NCI-H1092 treated with DMSO at 0.1 percent for 48 hours (cell line): ENCODE measurements around the gene ATG16L2.
"Not testable (repeated sequence)": the region's sequence is repeated elsewhere in the genome, so short reads cannot be mapped to it uniquely, and the experiment has no call there.

Experiments
- DNase-seq: peaks from one replicate; lab custom pipeline; 2025; lab: John Stamatoyannopoulos, UW

The ATG16L2 gene

DNA sequence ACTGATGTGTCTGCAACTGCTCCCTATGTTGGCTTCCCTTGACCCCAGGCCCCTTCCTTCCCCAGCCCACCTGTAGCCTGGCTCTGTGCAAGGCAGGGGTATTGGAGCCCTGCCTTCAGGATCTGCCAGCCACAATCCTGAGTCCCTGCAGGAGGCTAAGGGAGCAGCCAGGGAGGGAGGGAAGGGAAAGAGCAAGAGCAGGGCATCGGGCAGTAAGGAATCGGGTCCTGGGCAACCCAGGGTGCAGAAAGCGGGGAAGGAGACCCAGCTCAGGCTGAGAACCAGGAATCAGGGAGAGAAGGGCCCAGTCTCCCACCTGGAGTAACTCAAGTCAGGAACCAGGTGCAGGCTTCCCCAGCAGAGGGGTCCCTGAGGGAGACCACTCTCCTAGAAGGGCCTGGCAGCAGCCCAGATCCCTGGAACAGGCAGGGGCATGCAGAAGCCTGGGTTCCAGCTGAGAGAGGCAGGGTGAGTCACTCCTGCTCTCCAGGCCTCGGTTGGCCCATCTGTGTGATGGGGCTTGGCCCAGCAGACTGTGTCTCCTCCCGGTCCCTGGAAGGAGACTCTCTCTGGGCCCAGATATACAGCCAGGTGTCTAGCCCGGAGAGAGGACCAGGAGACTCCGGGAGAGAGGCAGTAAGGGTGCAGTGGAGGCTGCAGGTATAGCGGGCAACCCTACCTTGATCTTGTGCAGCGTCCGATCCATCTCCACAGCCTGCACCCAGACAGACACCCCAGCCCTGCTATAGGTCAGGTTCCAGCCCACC lies 33.7 kb upstream of the ATG16L2 start:
- no peak for DNase-seq

DNA sequence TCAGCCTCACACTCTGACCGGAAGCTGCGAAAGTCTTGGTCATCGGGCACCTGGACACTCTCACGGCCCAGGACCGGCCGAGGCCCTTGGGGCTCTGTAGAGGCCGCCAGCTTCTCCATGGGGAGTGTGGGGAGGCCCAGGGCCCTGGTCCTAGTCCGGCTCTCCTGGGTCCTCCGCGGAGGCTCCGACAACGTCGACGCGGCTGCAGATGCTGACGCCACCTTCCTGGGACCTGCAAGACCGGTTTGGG lies 33.2 kb upstream of the ATG16L2 start:
- no peak for DNase-seq

- DNase-seq, result peak; percentile 35
Measured at GRCh38 chr11:72781313-72782080, 32.7 kb upstream of the ATG16L2 start.

GRCh38 chr11:72782081-72782920 lies 31.9 kb upstream of the ATG16L2 start:
- peak; percentile 35 for DNase-seq

- no peak for DNase-seq
Measured at GRCh38 chr11:72783144-72783905, 30.9 kb upstream of the ATG16L2 start.

DNA sequence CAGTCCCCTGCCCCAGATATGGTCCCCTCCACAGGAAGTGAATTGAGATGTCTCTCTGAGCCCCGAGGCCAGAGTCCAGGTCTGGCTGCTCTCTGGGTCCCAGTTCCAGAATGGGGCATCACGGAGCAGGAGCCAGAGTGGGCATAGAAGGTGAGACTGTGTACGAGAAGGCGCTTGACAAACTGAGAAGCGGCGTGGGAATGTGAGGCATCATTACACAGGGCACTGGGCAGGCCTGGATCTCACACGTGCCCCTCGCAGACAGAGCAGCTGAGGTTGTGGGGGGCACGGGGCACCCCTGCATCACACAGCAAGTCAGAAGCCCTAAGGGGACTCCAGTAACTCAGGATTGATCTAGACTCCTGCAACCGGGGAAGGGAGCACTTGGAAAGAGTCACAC lies 29.5 kb upstream of the ATG16L2 start:
- DNase-seq, result no peak

GRCh38 chr11:72786305-72787215 lies 27.7 kb upstream of the ATG16L2 start:
- peak; percentile 13 for DNase-seq

GRCh38 chr11:72787216-72788104 lies 26.8 kb upstream of the ATG16L2 start:
- DNase-seq, result peak; percentile 36

- DNase-seq, result no peak
Measured at GRCh38 chr11:72788241-72788640, 26.0 kb upstream of the ATG16L2 start.

GRCh38 chr11:72789493-72790131 lies 24.6 kb upstream of the ATG16L2 start:
- no peak for DNase-seq

DNA sequence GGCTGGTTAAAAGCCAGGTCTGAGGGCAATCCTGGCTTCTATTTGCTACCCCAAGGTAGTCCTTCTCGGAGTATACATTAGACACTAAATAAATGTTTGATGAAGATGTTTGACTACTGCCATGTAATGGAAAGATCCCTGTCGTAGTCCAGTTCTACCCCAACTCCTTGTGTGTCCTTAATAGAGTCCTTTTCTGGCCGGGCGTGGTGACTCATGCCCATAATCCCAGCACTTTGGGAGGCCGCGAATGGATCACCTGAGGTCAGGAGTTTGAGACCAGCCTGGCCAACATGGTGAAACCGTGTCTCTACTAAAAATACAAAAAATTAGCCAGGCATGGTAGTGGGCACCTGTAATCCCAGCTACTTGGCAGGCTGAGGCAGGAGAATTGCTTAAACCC lies 23.0 kb upstream of the ATG16L2 start:
- not testable (repeated sequence) for DNase-seq

DNA sequence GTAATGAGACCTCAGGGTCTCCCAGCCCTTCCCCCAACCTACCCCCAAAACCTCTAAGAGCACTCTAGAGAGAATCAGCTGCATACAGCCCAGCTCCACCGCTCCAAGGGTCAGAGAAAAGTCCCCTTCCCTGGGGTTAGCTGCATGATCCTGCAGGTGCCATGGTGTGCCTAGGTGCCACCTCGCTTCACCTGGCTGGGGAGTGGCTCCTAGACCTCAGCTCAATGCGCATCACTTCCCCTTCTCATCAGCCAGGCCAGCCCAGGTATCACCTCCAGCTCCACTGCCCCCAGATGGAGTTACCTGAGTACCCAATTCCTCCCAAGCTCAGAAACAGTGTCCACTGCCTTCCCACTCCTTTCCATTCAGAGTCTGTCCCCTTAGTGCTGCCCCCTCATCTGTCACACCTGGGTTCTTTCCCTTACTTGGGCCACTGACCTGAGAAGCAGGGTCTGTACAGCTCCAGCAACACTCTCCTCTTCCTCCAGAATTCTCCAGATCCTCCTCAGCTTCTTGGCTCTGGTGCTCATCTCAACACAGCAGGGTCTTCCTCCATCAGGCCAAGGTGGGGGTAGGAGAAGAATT lies 21.7 kb upstream of the ATG16L2 start:
- DNase-seq, result no peak

DNA sequence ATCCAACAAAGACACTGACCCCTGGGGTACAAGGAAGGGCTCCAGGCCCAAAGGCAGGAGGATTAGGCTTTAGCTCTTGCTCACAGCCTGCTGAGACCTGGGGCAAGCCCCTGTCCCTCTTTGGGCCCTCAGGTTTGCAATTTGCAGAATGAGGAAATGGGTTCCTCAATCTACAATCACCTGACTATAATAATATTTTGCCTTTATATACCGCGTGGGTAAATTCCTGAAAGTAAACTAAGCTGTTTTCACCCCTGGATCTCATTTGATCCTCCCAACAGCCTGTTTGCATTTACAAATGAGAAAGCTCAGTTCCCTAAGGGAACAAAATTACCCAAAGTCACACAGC lies 21.2 kb upstream of the ATG16L2 start:
- no peak for DNase-seq

DNA sequence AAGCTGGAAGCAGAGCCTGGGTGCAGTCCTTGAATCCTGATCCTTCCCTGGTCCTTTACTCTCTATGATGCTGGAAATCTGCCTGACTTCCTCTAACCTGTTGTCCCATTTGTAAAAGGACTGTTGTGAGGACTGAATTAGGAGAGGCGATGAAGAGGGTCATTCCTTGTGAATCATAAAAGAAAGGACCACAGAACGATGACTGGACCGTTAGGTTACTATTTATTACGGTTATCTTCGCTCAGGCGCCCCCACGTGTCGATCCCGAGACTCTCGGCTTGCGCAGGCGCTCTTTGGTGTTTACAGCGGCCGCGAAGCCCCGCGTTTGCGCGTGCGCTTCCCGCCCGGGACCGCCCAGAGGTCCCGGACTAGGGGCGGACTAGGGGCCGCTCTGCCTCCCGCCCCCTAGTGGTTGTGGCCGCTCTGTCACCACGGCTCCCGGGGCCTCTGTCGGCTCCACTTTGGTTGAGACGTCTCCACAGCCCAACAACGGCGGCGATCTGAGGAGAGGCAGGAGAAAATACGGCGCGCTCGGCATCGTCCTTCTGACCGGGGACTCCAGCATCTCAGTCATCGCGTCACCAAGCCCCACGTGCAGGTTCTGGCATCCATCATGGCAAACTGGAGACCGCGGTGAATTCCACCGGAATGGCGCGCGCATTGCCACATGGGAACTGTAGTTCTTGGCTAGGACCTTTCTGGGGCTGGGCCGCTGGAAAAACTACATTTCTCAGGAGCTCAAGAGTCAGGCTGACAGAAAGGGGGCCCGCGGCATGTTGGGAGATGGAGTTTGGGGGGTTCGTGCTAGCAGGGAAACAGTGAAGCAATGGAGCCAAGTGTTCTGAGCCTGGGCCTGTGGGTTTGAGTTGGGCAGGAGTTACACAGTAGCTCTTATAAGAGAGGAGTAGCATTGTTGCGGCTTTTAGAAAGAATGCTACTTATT lies 20.5 kb upstream of the ATG16L2 start, which contains the start of gene STARD10:
TSS of gene STARD10 (minus strand) at position 623 of the 943 bp plus-strand sequence. CDS start 12,866 bp downstream, outside the sequence.
- peak; percentile 98 for DNase-seq

GRCh38 chr11:72798361-72798760 lies 15.8 kb upstream of the ATG16L2 start:
- no peak for DNase-seq

- no peak for DNase-seq
Measured at GRCh38 chr11:72799441-72799840, 14.8 kb upstream of the ATG16L2 start.

DNA sequence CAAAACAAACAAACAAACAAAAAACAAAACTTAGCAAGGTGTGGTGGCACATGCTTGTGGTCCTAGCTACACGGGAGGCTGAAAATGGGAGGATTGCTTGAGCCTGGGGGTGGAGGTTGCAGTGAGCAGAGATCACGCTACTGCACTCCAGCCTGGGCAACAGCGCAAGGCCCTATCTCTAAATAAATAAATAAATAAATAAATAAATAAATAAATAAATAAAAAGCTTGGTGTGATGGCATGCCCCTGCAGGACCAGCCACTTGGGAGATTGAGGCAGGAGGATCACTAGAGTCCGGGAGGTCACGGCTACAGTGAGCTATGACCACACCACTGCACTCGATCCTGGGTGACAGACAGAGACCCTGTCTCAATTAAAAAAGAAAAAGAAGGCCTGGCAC lies 11.4 kb upstream of the ATG16L2 start:
- no peak for DNase-seq

DNA sequence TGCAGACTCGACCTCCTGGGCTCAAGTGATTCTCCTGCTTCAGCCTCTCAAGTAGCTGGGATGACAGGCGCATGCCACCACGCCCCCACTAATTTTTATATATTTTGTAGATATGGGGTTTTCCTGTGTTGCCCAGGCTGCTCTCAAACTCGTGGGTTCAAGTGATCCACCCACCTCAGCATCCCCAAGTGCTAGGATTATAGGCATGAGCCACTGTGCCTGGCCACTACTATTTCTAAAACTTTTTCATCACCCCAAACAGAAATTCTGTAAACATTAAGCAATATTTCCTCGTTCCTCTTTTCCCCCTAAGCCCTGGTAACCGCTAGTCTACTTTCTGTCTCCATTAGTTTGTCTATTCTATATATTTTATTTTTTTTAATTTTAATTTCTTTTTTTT lies 9.0 kb upstream of the ATG16L2 start:
- no peak for DNase-seq
